OCI-LY1 (cell line): ENCODE data around the gene PSME4.
A peak's percentile ranks its signal among the peaks of the same experiment; 100 is the strongest.
"Not testable (repeated sequence)": the region's sequence is repeated elsewhere in the genome, so short reads cannot be mapped to it uniquely, and the experiment has no call there.

Experiments used
- H2AFZ ChIP-seq: fragments of 200-600 bp; sonication (generic), shearing (Covaris generic); 2 replicates; pipeline ENCODE4 v1.6.0; 2014; ENCODE audit warnings: antibody characterized with exemption, mild to moderate bottlenecking, low read length
- H3F3A ChIP-seq: fragments of 200-600 bp; sonication (generic), shearing (Covaris generic); 2 replicates; pipeline ENCODE4 v1.6.0; 2014; ENCODE audit warnings: mild to moderate bottlenecking, antibody characterized with exemption, low read length, moderate library complexity; ENCODE audit not compliant: insufficient read depth
- H3K27ac ChIP-seq: fragments of 200-600 bp; sonication (generic); 2 replicates; pipeline ENCODE4 v1.5.1; 2014; ENCODE audit warnings: low read length, mixed run types, mild to moderate bottlenecking, low read depth; ENCODE audit not compliant: poor library complexity, severe bottlenecking
- H3K27me3 ChIP-seq: fragments of 200-600 bp; sonication (generic); 2 replicates; pipeline ENCODE4 v1.6.0; 2014; ENCODE audit warnings: antibody characterized with exemption, mild to moderate bottlenecking, low read length, moderate library complexity; ENCODE audit not compliant: insufficient read depth
- H3K36me3 ChIP-seq: fragments of 200-600 bp; sonication (generic); 2 replicates; pipeline ENCODE4 v1.6.1; 2014; ENCODE audit warnings: mild to moderate bottlenecking, antibody characterized with exemption, low read length, moderate library complexity, mixed read lengths; ENCODE audit not compliant: insufficient read depth
- H3K4me1 ChIP-seq: fragments of 200-600 bp; sonication (generic); 2 replicates; pipeline ENCODE4 v1.5.1; 2014; ENCODE audit warnings: mild to moderate bottlenecking, low read length, moderate library complexity; ENCODE audit not compliant: insufficient read depth, severe bottlenecking
- H3K4me2 ChIP-seq: fragments of 200-600 bp; sonication (generic), shearing (Covaris generic); 2 replicates; pipeline ENCODE4 v1.6.1; 2014; ENCODE audit warnings: low read length
- H3K4me3 ChIP-seq: fragments of 200-600 bp; sonication (generic); 2 replicates; pipeline ENCODE4 v1.5.1; 2014; ENCODE audit warnings: low read length, low read depth, mild to moderate bottlenecking, mixed read lengths; ENCODE audit not compliant: poor library complexity, severe bottlenecking
- H3K79me2 ChIP-seq: fragments of 200-600 bp; shearing (Covaris generic); 2 replicates; pipeline ENCODE4 v1.6.1; 2016; ENCODE audit warnings: mixed run types, low read length, mixed read lengths; ENCODE audit not compliant: insufficient read depth
- H3K9ac ChIP-seq: fragments of 200-600 bp; sonication (generic), shearing (Covaris generic); 2 replicates; pipeline ENCODE4 v1.6.1; 2014; ENCODE audit warnings: mild to moderate bottlenecking, low read length, mixed read lengths
- H3K9me2 ChIP-seq: fragments of 200-600 bp; sonication (generic), shearing (Covaris generic); 2 replicates; pipeline ENCODE4 v1.6.1; 2014; ENCODE audit warnings: low read depth, mild to moderate bottlenecking, low read length, mixed read lengths
- H3K9me3 ChIP-seq: fragments of 200-600 bp; shearing (Covaris generic); 2 replicates; pipeline ENCODE4 v1.6.1; 2014; ENCODE audit warnings: low read length, mixed read lengths
- H4K20me1 ChIP-seq: fragments of 200-600 bp; sonication (generic), shearing (Covaris generic); 2 replicates; pipeline ENCODE4 v1.6.0; 2016; ENCODE audit warnings: mild to moderate bottlenecking, low read length; ENCODE audit not compliant: insufficient read depth
- CTCF ChIP-seq: fragments of 200-600 bp; sonication (generic), shearing (Covaris generic); IDR thresholded peaks from 2 replicates; pipeline ENCODE4 v1.5.1; 2017; ENCODE audit warnings: mild to moderate bottlenecking, antibody characterized with exemption, low read length, moderate library complexity, mixed read lengths
- EZH2 ChIP-seq: fragments of 200-600 bp; sonication (generic), shearing (Covaris generic); IDR thresholded peaks from 2 replicates; pipeline ENCODE4 v1.8.0; 2017; ENCODE audit warnings: borderline replicate concordance, mixed run types, mild to moderate bottlenecking, antibody characterized with exemption, low read length, moderate library complexity, mixed read lengths

The PSME4 gene

GRCh38 chr2:53969285-53969967 lies 1.4 kb downstream of the PSME4 start:
- H3K4me1 ChIP-seq, result peaks cover 48% of the 10 kb centered on the region

GRCh38 chr2:53964987-53965687 lies 5.7 kb downstream of the PSME4 start:
- peak overlapping the region; percentile 70 for H3K27ac ChIP-seq
- H3K27me3 ChIP-seq, result no peaks in the 10 kb centered on the region
- TF ChIP-seq CTCF (peak; percentile 24; the same call in 1 of the 2 replicates), EZH2 (no peak)
- no peaks in the 10 kb centered on the region for H4K20me1 ChIP-seq
- H3K4me2 ChIP-seq, result peak overlapping the region; percentile 60
- H3K9ac ChIP-seq, result peak overlapping the region; percentile 35; the same call in 1 of the 2 replicates
- peaks cover 12% of the 10 kb centered on the region for H3K36me3 ChIP-seq
- H3K4me1 ChIP-seq, result peaks cover 78% of the 10 kb centered on the region
- H3K4me3 ChIP-seq, result peak overlapping the region; percentile 47
- no peaks in the 10 kb centered on the region for H3F3A ChIP-seq
- H2AFZ ChIP-seq, result no peak overlapping the region
- H3K9me2 ChIP-seq, result no peaks in the 10 kb centered on the region
- peaks cover 100% of the 10 kb centered on the region for H3K79me2 ChIP-seq
- H3K9me3 ChIP-seq, result no peaks in the 10 kb centered on the region

More at GRCh38 chr2:53969285-53969967, 1.4 kb downstream of the PSME4 start:
- Histone ChIP-seq H3K9ac (peak overlapping the region; percentile 94), H3K79me2 (peaks cover 68% of the 10 kb centered on the region), H3K36me3 (peaks cover 10% of the 10 kb centered on the region; the same call in 1 of the 2 replicates), H3K9me2 (no peaks in the 10 kb centered on the region), H3K27me3 (no peaks in the 10 kb centered on the region), H3F3A (no peaks in the 10 kb centered on the region; the same call in 1 of the 2 replicates), H3K4me3 (peak overlapping the region; percentile 84), H2AFZ (no peak overlapping the region), H4K20me1 (no peaks in the 10 kb centered on the region), H3K9me3 (no peaks in the 10 kb centered on the region), H3K27ac (peak overlapping the region; percentile 73), H3K4me2 (peak overlapping the region; percentile 81)
- TF ChIP-seq EZH2 (no peak), CTCF (no peak)

- peak overlapping the region; percentile 70 for H3K27ac ChIP-seq
- H3K4me3 ChIP-seq, result peak overlapping the region; percentile 47
- H4K20me1 ChIP-seq, result no peaks in the 10 kb centered on the region
- H3K9me2 ChIP-seq, result no peaks in the 10 kb centered on the region
- TF ChIP-seq CTCF (no peak), EZH2 (no peak)
- H3F3A ChIP-seq, result no peaks in the 10 kb centered on the region
- H3K9me3 ChIP-seq, result no peaks in the 10 kb centered on the region
- H3K36me3 ChIP-seq, result peaks cover 14% of the 10 kb centered on the region; the same call in 1 of the 2 replicates
- peaks cover 78% of the 10 kb centered on the region for H3K4me1 ChIP-seq
- H3K9ac ChIP-seq, result peak overlapping the region; percentile 35; the same call in 1 of the 2 replicates
- peak overlapping the region; percentile 60 for H3K4me2 ChIP-seq
- peaks cover 100% of the 10 kb centered on the region for H3K79me2 ChIP-seq
- no peaks in the 10 kb centered on the region for H3K27me3 ChIP-seq
- no peak overlapping the region for H2AFZ ChIP-seq
Observed at GRCh38 chr2:53964257-53964952, 6.4 kb downstream of the PSME4 start.

DNA sequence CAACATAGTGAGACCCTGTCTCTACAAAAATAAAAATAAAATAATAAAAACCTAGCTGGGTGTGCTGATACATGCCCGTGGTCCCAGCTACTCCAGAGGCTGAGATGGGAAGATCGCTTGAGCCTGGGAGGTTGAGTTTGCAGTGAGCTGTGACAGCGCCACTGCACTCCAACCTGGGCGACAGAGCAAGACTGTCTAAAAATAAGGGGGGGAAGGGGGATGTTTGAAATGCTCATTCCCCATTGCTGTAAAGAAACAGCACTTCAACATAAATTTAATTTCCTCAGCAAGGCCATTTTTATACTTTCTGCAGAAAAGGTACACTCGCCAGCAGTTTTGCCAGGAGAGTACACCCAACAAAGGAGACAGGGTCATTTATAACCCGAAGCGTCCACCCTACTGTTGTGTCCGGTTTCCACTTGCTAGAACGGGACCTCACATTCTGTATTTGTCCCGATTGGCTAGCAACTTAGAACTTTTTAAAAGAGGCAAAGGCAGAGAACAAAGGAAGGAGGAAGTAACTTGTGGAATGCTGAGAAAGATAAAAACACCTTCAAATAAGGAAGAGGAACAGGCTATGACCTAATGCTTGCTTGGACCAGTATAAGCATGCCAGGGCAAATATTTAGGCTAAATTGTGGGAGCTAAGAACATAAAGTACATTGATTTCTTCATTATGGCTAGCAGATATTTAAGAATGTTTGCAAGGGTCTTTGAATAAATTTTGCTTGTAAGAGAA lies 9.1 kb downstream of the PSME4 start:
- H3K27me3 ChIP-seq, H3K9me3 ChIP-seq, H4K20me1 ChIP-seq, H2AFZ ChIP-seq, H3F3A ChIP-seq, H3K9me2 ChIP-seq: not testable (repeated sequence)
- Histone ChIP-seq H3K4me2 (peak overlapping the region; percentile 63), H3K27ac (peak overlapping the region; percentile 70), H3K4me3 (peak overlapping the region; percentile 35), H3K9ac (peak overlapping the region; percentile 25; the same call in 1 of the 2 replicates), H3K4me1 (peaks cover 62% of the 10 kb centered on the region), H3K36me3 (peaks cover 14% of the 10 kb centered on the region; the same call in 1 of the 2 replicates), H3K79me2 (peaks cover 99% of the 10 kb centered on the region)
